Thyroid gland (tissue), 4 donors: Measurements from ENCODE around the gene KCNIP1. TPM values are rescaled to one million over a fixed set of nuclear protein-coding genes. Genes with fewer than 3 reads are reported as not detected.

Source experiments
- DNase-seq, 2 donors: peaks; one replicate each; pipeline ENCODE4 v3.0.0-alpha.2; 2019
- H3K27ac ChIP-seq, 3 donors: fragments of 200-600 bp; sonication (generic); 1 replicate in 2 of 3; 2 replicates in 1 of 3; pipeline ENCODE4 v1.5.1; 2016 to 2019; ENCODE audit warnings: mild to moderate bottlenecking in 1 of 3, moderate library complexity in 1 of 3
- H3K27me3 ChIP-seq: fragments of 200-600 bp; sonication (generic); one replicate; pipeline ENCODE4 v1.5.1; 2019
- H3K36me3 ChIP-seq, 2 donors: fragments of 200-600 bp; sonication (generic); one replicate each; pipeline ENCODE4 v1.5.1; 2016 to 2019
- H3K4me1 ChIP-seq, 2 donors: fragments of 200-600 bp; sonication (generic); one replicate each; pipeline ENCODE4 v1.5.1; 2017 to 2019
- H3K4me3 ChIP-seq, 3 donors: fragments of 200-600 bp; sonication (generic); replicated peaks in 1 of 3; 1 replicate in 2 of 3; 2 replicates in 1 of 3; pipeline ENCODE4 v1.5.1; 2016; ENCODE audit warnings: mild to moderate bottlenecking in 1 of 3
- H3K9me3 ChIP-seq: fragments of 200-600 bp; sonication (generic); one replicate; pipeline ENCODE4 v1.5.1; 2017
- POLR2A ChIP-seq, 2 donors: fragments of 450-650 bp; IDR thresholded peaks; one replicate each; pipeline ENCODE4 v1.6.1; 2017; ENCODE audit warnings: antibody characterized with exemption in 2 of 2, mild to moderate bottlenecking in 2 of 2, moderate library complexity in 1 of 2
- WGBS, 2 donors: methylation state at CpG; one replicate each; pipeline ENCODE4 v1.1.5; 2017; 5-methylcytosine and 5-hydroxymethylcytosine counted together
- intact Hi-C: fragments of 100-400 bp; cut with DNase I; formaldehyde crosslinking; loops from one replicate; pipeline ENCODE4 v1.15.1; 2023
- total RNA-seq, 4 donors: library from RNA; depleted of rRNA; stranded (reverse); fragments of >200 nt; gene quantifications; one replicate each; pipeline ENCODE4 v1.2.3, GENCODE V29; 2016
- TF ChIP-seq, protein P1 (sequence below), 6 experiments: fragments of 200-600 bp in 3 of 6; fragments of 450-650 bp in 3 of 6; sonication (generic) in 3 of 6; IDR thresholded peaks; one replicate each; pipeline ENCODE4 v1.5.1; 2016 to 2019; ENCODE audit warnings: antibody characterized with exemption in 6 of 6, mild to moderate bottlenecking in 2 of 6, inconsistent platforms in 1 of 6, moderate library complexity in 1 of 6

The KCNIP1 gene
- total RNA-seq, 4 donors from 2014 or later = 0.54 to 1.7 TPM; not detected in 2

DNA sequence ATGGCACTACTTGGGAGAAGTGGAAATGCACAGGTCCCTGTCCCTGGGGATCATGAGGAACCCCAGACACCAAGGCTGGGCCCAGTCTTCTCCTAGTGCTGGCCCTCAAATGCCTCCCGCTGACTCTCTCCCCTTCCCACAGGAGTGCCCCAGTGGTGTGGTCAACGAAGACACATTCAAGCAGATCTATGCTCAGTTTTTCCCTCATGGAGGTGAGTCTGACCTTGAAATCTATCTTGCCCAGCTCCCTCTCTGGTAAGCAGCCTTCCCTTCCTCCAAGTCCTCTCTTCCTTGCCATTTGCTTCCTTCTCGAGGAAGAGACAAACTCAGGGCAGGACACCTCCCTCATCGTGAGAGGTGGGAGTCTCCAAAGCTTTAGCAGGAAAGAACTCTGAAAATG, 216.4 kb downstream of the KCNIP1 start:
- H3K9me3 ChIP-seq = no peaks in the 10 kb centered on the region
- intact Hi-C loops = no loop called here
- H3K27me3 ChIP-seq = no peaks in the 10 kb centered on the region
- no peaks in the 10 kb centered on the region for H3K36me3 ChIP-seq
- H3K27ac ChIP-seq = no peak overlapping the region
- H3K4me1 ChIP-seq = no peaks in the 10 kb centered on the region
- H3K4me3 ChIP-seq = no peak overlapping the region
- 83 to 84% methylated on average over 4 of the region's 4 CpGs for whole genome bisulfite sequencing, 2 donors
- TF ChIP-seq, protein P1, sequence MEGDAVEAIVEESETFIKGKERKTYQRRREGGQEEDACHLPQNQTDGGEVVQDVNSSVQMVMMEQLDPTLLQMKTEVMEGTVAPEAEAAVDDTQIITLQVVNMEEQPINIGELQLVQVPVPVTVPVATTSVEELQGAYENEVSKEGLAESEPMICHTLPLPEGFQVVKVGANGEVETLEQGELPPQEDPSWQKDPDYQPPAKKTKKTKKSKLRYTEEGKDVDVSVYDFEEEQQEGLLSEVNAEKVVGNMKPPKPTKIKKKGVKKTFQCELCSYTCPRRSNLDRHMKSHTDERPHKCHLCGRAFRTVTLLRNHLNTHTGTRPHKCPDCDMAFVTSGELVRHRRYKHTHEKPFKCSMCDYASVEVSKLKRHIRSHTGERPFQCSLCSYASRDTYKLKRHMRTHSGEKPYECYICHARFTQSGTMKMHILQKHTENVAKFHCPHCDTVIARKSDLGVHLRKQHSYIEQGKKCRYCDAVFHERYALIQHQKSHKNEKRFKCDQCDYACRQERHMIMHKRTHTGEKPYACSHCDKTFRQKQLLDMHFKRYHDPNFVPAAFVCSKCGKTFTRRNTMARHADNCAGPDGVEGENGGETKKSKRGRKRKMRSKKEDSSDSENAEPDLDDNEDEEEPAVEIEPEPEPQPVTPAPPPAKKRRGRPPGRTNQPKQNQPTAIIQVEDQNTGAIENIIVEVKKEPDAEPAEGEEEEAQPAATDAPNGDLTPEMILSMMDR (IDR thresholded peaks at IDR 0.05) = no peak
- no peak for TF ChIP-seq POLR2A (IDR thresholded peaks at IDR 0.05)
- DNase-seq = no peak

DNA sequence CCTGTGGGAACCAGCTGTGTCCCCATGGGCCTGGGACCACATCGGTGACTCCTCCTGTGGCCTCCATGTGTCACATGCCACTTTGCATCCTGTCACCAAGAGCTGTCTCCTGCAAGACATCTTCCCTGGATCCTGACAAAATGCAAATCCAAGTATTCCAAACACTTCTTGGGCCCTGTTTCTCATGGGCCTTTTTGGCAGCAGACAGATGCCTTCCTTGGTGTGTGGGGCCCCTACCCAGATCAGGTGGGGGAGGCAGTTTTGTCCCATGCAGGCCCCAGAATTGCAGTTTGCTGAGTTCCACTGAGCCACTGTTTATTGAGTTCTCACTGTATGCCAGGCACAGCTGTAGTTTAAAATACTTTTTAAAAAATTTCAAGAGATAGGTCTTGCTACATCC, 217.2 kb downstream of the KCNIP1 start:
- Histone ChIP-seq H3K4me1 (no peaks in the 10 kb centered on the region), H3K27ac (no peak overlapping the region), H3K4me3 (no peak overlapping the region), H3K27me3 (no peaks in the 10 kb centered on the region), H3K9me3 (no peaks in the 10 kb centered on the region), H3K36me3 (no peaks in the 10 kb centered on the region)
- WGBS, 2 donors = 58 to 73% methylated on average over 1 of the region's 1 CpG
- intact Hi-C loops = no loop called here
- no peak for DNase-seq
- TF ChIP-seq, protein P1 (IDR thresholded peaks at IDR 0.05) = no peak
- no peak for TF ChIP-seq POLR2A (IDR thresholded peaks at IDR 0.05)

DNA sequence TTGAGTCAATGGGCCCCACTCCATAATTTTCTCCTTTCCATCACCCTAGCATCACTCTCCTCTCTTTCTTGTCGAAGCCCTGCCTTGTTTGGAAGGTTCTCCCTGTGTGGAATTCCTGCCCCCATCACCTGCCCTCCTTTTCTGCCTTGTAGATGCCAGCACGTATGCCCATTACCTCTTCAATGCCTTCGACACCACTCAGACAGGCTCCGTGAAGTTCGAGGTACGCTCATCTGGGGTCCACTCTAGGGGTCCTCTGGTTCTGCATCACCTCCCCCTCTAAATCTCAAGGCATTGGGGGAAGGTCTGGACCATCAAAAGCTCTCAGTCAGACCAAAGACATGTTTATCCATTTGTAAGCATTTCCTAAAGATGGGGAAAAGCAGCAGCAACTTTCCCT, 217.9 kb downstream of the KCNIP1 start:
- TF ChIP-seq, protein P1 (IDR thresholded peaks at IDR 0.05) = no peak
- H3K27ac ChIP-seq = no peak overlapping the region
- H3K4me1 ChIP-seq = no peaks in the 10 kb centered on the region
- no peak for DNase-seq
- H3K36me3 ChIP-seq = no peaks in the 10 kb centered on the region
- H3K9me3 ChIP-seq = no peaks in the 10 kb centered on the region
- no peaks in the 10 kb centered on the region for H3K27me3 ChIP-seq
- intact Hi-C loops = no loop called here
- no peak overlapping the region for H3K4me3 ChIP-seq
- WGBS, 2 donors = 82 to 85% methylated on average over 6 of the region's 6 CpGs

DNA sequence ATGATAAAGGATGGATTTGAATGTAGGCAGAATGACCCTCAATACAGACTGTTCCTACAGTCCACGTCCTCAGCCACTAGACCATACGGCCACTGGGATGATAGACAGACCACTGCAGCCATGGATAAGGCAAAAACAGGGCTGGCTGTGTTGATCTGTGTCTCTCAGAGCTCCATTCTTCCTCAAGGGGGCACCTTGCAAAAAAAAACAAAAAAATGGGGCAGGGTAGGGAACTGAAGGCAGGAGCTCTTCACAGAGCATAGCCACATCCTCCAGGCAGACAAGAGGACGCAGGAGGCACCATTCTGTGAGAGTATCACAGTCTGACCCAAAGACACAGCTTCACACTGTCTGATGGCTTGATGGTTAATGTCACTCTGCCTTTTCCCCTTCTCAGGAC, 218.5 kb downstream of the KCNIP1 start:
- Histone ChIP-seq H3K4me3 (no peak overlapping the region), H3K27ac (no peak overlapping the region), H3K27me3 (no peaks in the 10 kb centered on the region), H3K36me3 (no peaks in the 10 kb centered on the region), H3K4me1 (no peaks in the 10 kb centered on the region), H3K9me3 (no peaks in the 10 kb centered on the region)
- no peak for DNase-seq
- TF ChIP-seq, protein P1 (IDR thresholded peaks at IDR 0.05) = no peak
- TF ChIP-seq POLR2A (IDR thresholded peaks at IDR 0.05) = no peak
- WGBS, 2 donors = 78 to 88% methylated on average over 3 of the region's 3 CpGs
- intact Hi-C loops = no loop called here

DNA sequence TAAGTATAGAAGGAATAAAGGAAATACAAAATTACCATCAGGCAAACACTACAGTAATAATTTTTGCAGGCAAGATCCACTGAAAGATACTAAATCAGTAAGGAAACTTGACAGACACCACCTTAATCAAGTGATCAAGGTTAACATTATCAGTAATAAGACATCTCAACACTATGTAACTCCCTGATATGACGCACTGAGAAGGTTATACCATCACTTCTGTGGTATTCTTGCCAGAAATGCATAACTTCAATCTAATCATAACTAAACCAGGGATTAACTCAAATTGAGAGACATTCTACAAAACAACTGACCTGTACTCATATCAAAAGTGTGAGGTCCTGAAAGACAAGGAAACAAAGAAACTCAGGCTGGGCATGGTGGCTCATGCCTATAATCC, 227.2 kb downstream of the KCNIP1 start:
- no peak overlapping the region for H3K4me3 ChIP-seq
- no peak for DNase-seq

More for the DNA sequence above, 227.2 kb downstream of the KCNIP1 start:
- TF ChIP-seq, protein P1 (IDR thresholded peaks at IDR 0.05) = no peak
- no peak for TF ChIP-seq POLR2A (IDR thresholded peaks at IDR 0.05)
- Histone ChIP-seq H3K9me3 (no peaks in the 10 kb centered on the region), H3K27ac (no peak overlapping the region), H3K4me1 (no peaks in the 10 kb centered on the region), H3K27me3 (no peaks in the 10 kb centered on the region), H3K36me3 (no peaks in the 10 kb centered on the region)
- 81 to 85% methylated on average over 1 of the region's 1 CpG for WGBS, 2 donors
- intact Hi-C loops = no loop called here
